Measurements from ENCODE around the gene PTPRG. TPM values are rescaled to one million over a fixed set of nuclear protein-coding genes. Genes with fewer than 3 reads are reported as not detected.

PTPRG gene
- total RNA-seq, 1 experiment from 2014 or later: 32.1 TPM

- no peaks in the 10 kb centered on the region for H3K79me2 ChIP-seq (ENCODE audit: insufficient read depth, low read length)
- H3K36me3 ChIP-seq (ENCODE audit: control insufficient read depth in 1 of 2, insufficient read depth in 2 of 2, low read length in 2 of 2): no peaks in the 10 kb centered on the region
- POLR2A ChIA-PET: no interaction called here
- H3K9ac ChIP-seq (ENCODE audit: low read length): no peak overlapping the region
- no TSS peak for BruUV-seq (replicated peaks)
- no peak overlapping the region for H3K4me2 ChIP-seq (ENCODE audit: low read length)
- no peak overlapping the region for H3K4me3 ChIP-seq (replicated peaks in 1 of 2; ENCODE audit: low read depth in 1 of 2, low read length in 2 of 2)
- DNase-seq (ENCODE audit: low read depth, low spot score): no peak
- ATAC-seq: no peak
- no peak overlapping the region for H3K27ac ChIP-seq (ENCODE audit: low read depth, low read length)
- no peaks in the 10 kb centered on the region for H3K9me3 ChIP-seq (ENCODE audit: control insufficient read depth in 1 of 2, insufficient read depth in 1 of 2, low read depth in 1 of 2, low read length in 2 of 2)
- H3K4me1 ChIP-seq (ENCODE audit: control insufficient read depth in 1 of 2, insufficient read depth in 2 of 2, low read length in 2 of 2): peaks cover 23% of the 10 kb centered on the region in 2 experiments
- RAD21 ChIA-PET (ENCODE audit: low non-redundant PET in 1 of 2, low total read pairs in 2 of 2, uncharacterized antibody in 2 of 2, unreplicated experiment in 2 of 2): no interaction called here
- H3K27me3 ChIP-seq (ENCODE audit: insufficient read depth, low read length): no peaks in the 10 kb centered on the region
- H2AFZ ChIP-seq (ENCODE audit: low read depth, low read length, poor library complexity, severe bottlenecking): no peak overlapping the region
- no peaks in the 10 kb centered on the region for H3K9me2 ChIP-seq (ENCODE audit: insufficient read depth)
- CTCF ChIA-PET: no interaction called here
- H4K20me1 ChIP-seq (ENCODE audit: insufficient read depth): peaks cover 20% of the 10 kb centered on the region
- intact Hi-C loops (cut with micrococcal nuclease): no loop called here
- TF ChIP-seq EGR1 (IDR thresholded peaks at IDR 0.05; ENCODE audit: low read depth) (no peak), SIN3A (IDR thresholded peaks at IDR 0.05; ENCODE audit: low read depth) (no peak), RAD21 (IDR thresholded peaks at IDR 0.05; ENCODE audit: low read depth) (no peak), TCF7L2 (IDR thresholded peaks at IDR 0.05; ENCODE audit: borderline replicate concordance, extremely low read depth, insufficient read depth, insufficient read length) (no peak), YY1 (IDR thresholded peaks at IDR 0.05; ENCODE audit: extremely low read depth, insufficient replicate concordance, low read depth, low read length) (no peak), EZH2 (IDR thresholded peaks at IDR 0.05) (no peak), EZH2phosphoT487 (IDR thresholded peaks at IDR 0.05; ENCODE audit: borderline replicate concordance) (no peak), JUND (IDR thresholded peaks at IDR 0.05) (no peak), SRF (IDR thresholded peaks at IDR 0.05; ENCODE audit: low read depth) (no peak)
- TF ChIP-seq, protein P1, sequence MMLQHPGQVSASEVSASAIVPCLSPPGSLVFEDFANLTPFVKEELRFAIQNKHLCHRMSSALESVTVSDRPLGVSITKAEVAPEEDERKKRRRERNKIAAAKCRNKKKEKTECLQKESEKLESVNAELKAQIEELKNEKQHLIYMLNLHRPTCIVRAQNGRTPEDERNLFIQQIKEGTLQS (IDR thresholded peaks at IDR 0.05): no peak
Observed at GRCh38 chr3:61890586-61890985, 329.2 kb downstream of the PTPRG start.

DNA sequence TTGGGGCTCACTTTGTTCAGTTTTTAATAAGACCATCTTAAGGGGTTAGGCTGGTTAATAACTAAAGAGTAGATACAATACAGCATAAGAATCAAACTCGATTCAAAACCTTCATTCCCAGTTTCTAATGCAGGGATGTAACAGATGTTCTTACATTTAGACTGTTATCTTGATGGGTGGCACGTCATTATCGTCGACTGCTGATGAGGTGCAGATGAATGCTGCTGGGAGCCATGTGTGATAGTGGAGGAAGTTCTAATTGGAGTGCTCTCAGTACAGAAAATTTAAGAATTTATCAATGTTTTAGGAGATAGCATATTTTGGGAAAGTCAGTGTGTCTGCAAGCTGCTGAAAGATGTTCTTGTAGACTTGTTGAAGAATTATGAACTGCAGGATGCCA lies 331.5 kb downstream of the PTPRG start:
- ATAC-seq (no peak), DNase-seq (ENCODE audit: low read depth, low spot score) (no peak)
- RAD21 ChIA-PET (ENCODE audit: low non-redundant PET in 1 of 2, low total read pairs in 2 of 2, uncharacterized antibody in 2 of 2, unreplicated experiment in 2 of 2): no interaction called here
- TF ChIP-seq TCF7L2 (IDR thresholded peaks at IDR 0.05; ENCODE audit: borderline replicate concordance, extremely low read depth, insufficient read depth, insufficient read length) (no peak), ZBTB33 (IDR thresholded peaks at IDR 0.05; ENCODE audit: extremely low read depth, insufficient replicate concordance, low read length) (no peak), ZFX (IDR thresholded peaks at IDR 0.05) (no peak)
- no peak overlapping the region for H3K27ac ChIP-seq (ENCODE audit: low read depth, low read length)
- H3K27me3 ChIP-seq (ENCODE audit: insufficient read depth, low read length): no peaks in the 10 kb centered on the region
- H3K9me3 ChIP-seq (ENCODE audit: control insufficient read depth in 1 of 2, insufficient read depth in 1 of 2, low read depth in 1 of 2, low read length in 2 of 2): no peaks in the 10 kb centered on the region
- H3K4me2 ChIP-seq (ENCODE audit: low read length): no peak overlapping the region
- CTCF ChIA-PET: no interaction called here
- H3K4me1 ChIP-seq (ENCODE audit: control insufficient read depth in 1 of 2, insufficient read depth in 2 of 2, low read length in 2 of 2): peaks cover 27 to 34% of the 10 kb centered on the region in 2 experiments
- no peaks in the 10 kb centered on the region for H3K79me2 ChIP-seq (ENCODE audit: insufficient read depth, low read length)
- no peaks in the 10 kb centered on the region for H3K9me2 ChIP-seq (ENCODE audit: insufficient read depth)
- peaks cover 20% of the 10 kb centered on the region for H4K20me1 ChIP-seq (ENCODE audit: insufficient read depth)
- no peaks in the 10 kb centered on the region for H3K36me3 ChIP-seq (ENCODE audit: control insufficient read depth in 1 of 2, insufficient read depth in 2 of 2, low read length in 2 of 2)
- H3K4me3 ChIP-seq (replicated peaks in 1 of 2; ENCODE audit: low read depth in 1 of 2, low read length in 2 of 2): no peak overlapping the region
- H2AFZ ChIP-seq (ENCODE audit: low read depth, low read length, poor library complexity, severe bottlenecking): no peak overlapping the region
- POLR2A ChIA-PET: no interaction called here
- intact Hi-C loops (cut with micrococcal nuclease): no loop called here
- no peak overlapping the region for H3K9ac ChIP-seq (ENCODE audit: low read length)
- BruUV-seq (replicated peaks): no TSS peak
